Liver (tissue), 9 donors: ENCODE measurements around the gene SMYD3. TPM values are rescaled to one million over a fixed set of nuclear protein-coding genes. Genes with fewer than 3 reads are reported as not detected.

Experiments
- DNase-seq: peaks from one replicate; pipeline ENCODE4 v3.0.0-alpha.2; 2017; ENCODE audit warnings: low spot score
- H3K27ac ChIP-seq, 2 donors: one replicate each; pipeline ENCODE4 v1.7.0; 2013; ENCODE audit warnings: inconsistent platforms in 2 of 2, low read length in 2 of 2, control low read depth in 1 of 2, low read depth in 1 of 2, mild to moderate bottlenecking in 1 of 2
- H3K27me3 ChIP-seq, 4 donors: one replicate each; pipeline versions ENCODE4 v1.6.1 to v1.7.0; 2013; ENCODE audit warnings: low read length in 3 of 4, inconsistent platforms in 1 of 4, mild to moderate bottlenecking in 1 of 4, moderate library complexity in 1 of 4; ENCODE audit not compliant: control insufficient read depth in 4 of 4, insufficient read depth in 4 of 4
- H3K36me3 ChIP-seq, 4 donors: one replicate each; pipeline versions ENCODE4 v1.6.1 to v1.7.0; 2013; ENCODE audit warnings: low read length in 3 of 4, mild to moderate bottlenecking in 3 of 4, low read depth in 1 of 4, moderate library complexity in 1 of 4; ENCODE audit not compliant: control insufficient read depth in 4 of 4, insufficient read depth in 3 of 4
- H3K4me1 ChIP-seq, 4 donors: one replicate each; pipeline versions ENCODE4 v1.6.1 to v1.7.0; 2013; ENCODE audit warnings: low read length in 3 of 4, mild to moderate bottlenecking in 3 of 4, moderate library complexity in 1 of 4; ENCODE audit not compliant: control insufficient read depth in 4 of 4, insufficient read depth in 4 of 4
- H3K4me3 ChIP-seq, 3 donors: one replicate each; pipeline versions ENCODE4 v1.6.1 to v1.7.0; 2013; ENCODE audit warnings: low read length in 3 of 3, control low read depth in 1 of 3, low read depth in 1 of 3, mild to moderate bottlenecking in 1 of 3
- H3K9ac ChIP-seq, 2 donors: one replicate each; pipeline ENCODE4 v1.7.0; 2013; ENCODE audit warnings: low read length in 2 of 2, mild to moderate bottlenecking in 2 of 2, moderate library complexity in 2 of 2, control low read depth in 1 of 2, low read depth in 1 of 2
- H3K9me3 ChIP-seq, 4 donors: one replicate each; pipeline versions ENCODE4 v1.6.1 to v1.7.0; 2013; ENCODE audit warnings: low read length in 3 of 4; ENCODE audit not compliant: control insufficient read depth in 4 of 4
- ATF3 ChIP-seq: IDR thresholded peaks from 2 replicates; pipeline ENCODE4 v1.6.1; 2016; ENCODE audit warnings: antibody characterized with exemption
- CTCF ChIP-seq: fragments of 150-350 bp; IDR thresholded peaks from 2 replicates; pipeline ENCODE4 v1.5.1; 2017; ENCODE audit warnings: improper control_type of control experiment, low read depth, low read length; ENCODE audit not compliant: missing input control
- EGR1 ChIP-seq, 2 donors: IDR thresholded peaks; 2 replicates each; pipeline ENCODE4 v1.6.1; 2016 to 2018; ENCODE audit warnings: antibody characterized with exemption in 2 of 2, low read depth in 2 of 2
- FOXA1 ChIP-seq: IDR thresholded peaks from 2 replicates; pipeline ENCODE4 v1.6.1; 2016; ENCODE audit warnings: antibody characterized with exemption
- FOXA2 ChIP-seq: IDR thresholded peaks from 2 replicates; pipeline ENCODE4 v1.6.1; 2016; ENCODE audit warnings: antibody characterized with exemption
- GABPA ChIP-seq, 2 donors: IDR thresholded peaks in 1 of 2; conservative IDR thresholded peaks in 1 of 2; 2 replicates each; pipeline ENCODE4 v1.6.1; 2016; ENCODE audit warnings: antibody characterized with exemption in 2 of 2, mild to moderate bottlenecking in 1 of 2, moderate library complexity in 1 of 2
- HNF4A ChIP-seq, 2 donors: conservative IDR thresholded peaks; 2 replicates each; pipeline ENCODE4 v1.6.1; 2016; ENCODE audit warnings: antibody characterized with exemption in 2 of 2, mild to moderate bottlenecking in 2 of 2
- JUND ChIP-seq, 2 donors: IDR thresholded peaks; 2 replicates each; pipeline ENCODE4 v1.6.1; 2016; ENCODE audit warnings: antibody characterized with exemption in 2 of 2
- MAX ChIP-seq: IDR thresholded peaks from 2 replicates; pipeline ENCODE4 v1.6.1; 2016; ENCODE audit warnings: antibody characterized with exemption
- NR2F2 ChIP-seq: IDR thresholded peaks from 2 replicates; pipeline ENCODE4 v1.6.1; 2016; ENCODE audit warnings: antibody characterized with exemption
- RAD21 ChIP-seq, 2 donors: IDR thresholded peaks; 2 replicates each; pipeline ENCODE4 v1.6.1; 2016; ENCODE audit warnings: antibody characterized with exemption in 2 of 2, mild to moderate bottlenecking in 2 of 2
- RXRA ChIP-seq, 2 donors: IDR thresholded peaks; 2 replicates each; pipeline ENCODE4 v1.6.1; 2017 to 2018; ENCODE audit warnings: antibody characterized with exemption in 2 of 2, mild to moderate bottlenecking in 1 of 2
- SP1 ChIP-seq: IDR thresholded peaks from 2 replicates; pipeline ENCODE4 v1.6.1; 2018; ENCODE audit warnings: antibody characterized with exemption, mild to moderate bottlenecking
- TAF1 ChIP-seq: conservative IDR thresholded peaks from 2 replicates; pipeline ENCODE4 v1.6.1; 2016; ENCODE audit warnings: antibody characterized with exemption, mild to moderate bottlenecking
- YY1 ChIP-seq: IDR thresholded peaks from 2 replicates; pipeline ENCODE4 v1.6.1; 2016; ENCODE audit warnings: antibody characterized with exemption, mild to moderate bottlenecking
- ZBTB33 ChIP-seq: IDR thresholded peaks from 2 replicates; pipeline ENCODE4 v1.6.1; 2016; ENCODE audit warnings: antibody characterized with exemption
- WGBS: extraction: QIAGEN DNeasy Blood & Tissue Kit; methylation state at CpG from one replicate; pipeline ENCODE4 v1.1.7; 2013; 5-methylcytosine and 5-hydroxymethylcytosine counted together
- polyA plus RNA-seq, 2 donors: library from polyadenylated mRNA; stranded (reverse) in 1 of 2; unstranded in 1 of 2; fragments of 200-250 nt in 1 of 2; fragments of >200 nt in 1 of 2; fragmentation: Nextera tagmentation in 1 of 2; extraction: Ambion mirVana in 1 of 2; gene quantifications; one replicate each; pipeline versions ENCODE4 v1.2.1 to v1.2.3, GENCODE V29; 2013 to 2015
- total RNA-seq, 2 donors: library from RNA; depleted of rRNA; stranded (reverse); fragments of >200 nt; gene quantifications; one replicate each; pipeline ENCODE4 v1.2.3, GENCODE V29; 2014
- donor health status: healthy.
- donor health status: healthy.
- donor health status: healthy.
- donor health status: healthy.
- donor health status: healthy.

SMYD3 gene
- total and polyA plus RNA-seq, 4 donors = 3.1 to 9.1 (median 8.0) TPM

- no peak for DNase-seq
- WGBS = 87% methylated on average over 13 of the region's 13 CpGs
- Histone ChIP-seq H3K27me3 (no peaks in the 10 kb centered on the region), H3K4me1 (peaks cover 0 to 14% (median 6%) of the 10 kb centered on the region in 4 donors), H3K27ac (no peak overlapping the region), H3K9ac (no peak overlapping the region), H3K36me3 (no peaks in the 10 kb centered on the region), H3K9me3 (peaks cover 2 to 11% (median 8%) of the 10 kb centered on the region in 4 donors), H3K4me3 (no peak overlapping the region)
- TF ChIP-seq EGR1 (IDR thresholded peaks at IDR 0.05; ENCODE audit: low read depth in 2 of 2) (no peak), SP1 (no peak), RAD21 (IDR thresholded peaks at IDR 0.05) (no peak), GABPA (IDR thresholded peaks at IDR 0.05 in 1 of 2, conservative IDR thresholded peaks at IDR 0.05 in 1 of 2) (no peak), CTCF (no peak), YY1 (no peak), NR2F2 (no peak), RXRA (IDR thresholded peaks at IDR 0.05) (no peak), ZBTB33 (no peak), TAF1 (no peak)
Observed at GRCh38 chr1:246510147-246511030, 3.3 kb upstream of the SMYD3 start.

- Histone ChIP-seq H3K9ac (no peak overlapping the region), H3K36me3 (no peaks in the 10 kb centered on the region), H3K27me3 (no peaks in the 10 kb centered on the region), H3K9me3 (peaks cover 0 to 3% (median under 1%) of the 10 kb centered on the region in 4 donors), H3K27ac (no peak overlapping the region), H3K4me3 (no peak overlapping the region), H3K4me1 (peaks cover 0 to 14% (median 6%) of the 10 kb centered on the region in 4 donors)
- no peak for DNase-seq
- 90% methylated on average over 26 of the region's 26 CpGs for WGBS
- TF ChIP-seq ATF3 (no peak), ZBTB33 (no peak), CTCF (no peak), FOXA1 (no peak), SP1 (no peak), YY1 (no peak), FOXA2 (no peak), HNF4A (conservative IDR thresholded peaks at IDR 0.05) (no peak), RAD21 (IDR thresholded peaks at IDR 0.05) (no peak), MAX (no peak), EGR1 (IDR thresholded peaks at IDR 0.05; ENCODE audit: low read depth in 2 of 2) (no peak), RXRA (IDR thresholded peaks at IDR 0.05) (no peak), JUND (IDR thresholded peaks at IDR 0.05) (no peak), TAF1 (no peak)
Observed at GRCh38 chr1:246508897-246509688, 2.0 kb upstream of the SMYD3 start.
